MM.1S (cell line): ENCODE data around the gene MED15.

Experiments used
- DNase-seq: peaks from one replicate; pipeline ENCODE4 v3.0.0-alpha.2; 2015
- H2AFZ ChIP-seq: fragments of 300-600 bp; sonication (generic); 2 replicates; pipeline ENCODE4 v1.6.0; 2016; ENCODE audit warnings: antibody characterized with exemption, low read length
- H3F3A ChIP-seq: fragments of 300-600 bp; sonication (generic); 2 replicates; pipeline ENCODE4 v1.6.1; 2016; ENCODE audit warnings: mild to moderate bottlenecking, antibody characterized with exemption, low read length, moderate library complexity, mixed read lengths; ENCODE audit not compliant: insufficient read depth
- H3K27ac ChIP-seq: fragments of 300-600 bp; sonication (generic); 2 replicates; pipeline ENCODE4 v1.5.1; 2016; ENCODE audit warnings: mild to moderate bottlenecking, low read length
- H3K27me3 ChIP-seq: fragments of 300-600 bp; sonication (generic); replicated peaks from 2 replicates; pipeline ENCODE4 v1.6.0; 2016; ENCODE audit warnings: low read length; ENCODE audit not compliant: insufficient read depth
- H3K36me3 ChIP-seq: fragments of 300-600 bp; sonication (generic); replicated peaks from 2 replicates; pipeline ENCODE4 v1.6.1; 2016; ENCODE audit warnings: mild to moderate bottlenecking, low read length, mixed read lengths; ENCODE audit not compliant: insufficient read depth
- H3K4me1 ChIP-seq: fragments of 300-600 bp; sonication (generic); 2 replicates; pipeline ENCODE4 v1.6.1; 2016; ENCODE audit warnings: low read length, mixed read lengths
- H3K4me2 ChIP-seq: fragments of 300-600 bp; sonication (generic); 2 replicates; pipeline ENCODE4 v1.6.0; 2016; ENCODE audit warnings: low read depth, low read length
- H3K4me3 ChIP-seq: fragments of 300-600 bp; sonication (generic); 2 replicates; pipeline ENCODE4 v1.5.1; 2016; ENCODE audit warnings: low read length, mixed read lengths
- H3K79me2 ChIP-seq: fragments of 300-600 bp; sonication (generic); 2 replicates; pipeline ENCODE4 v1.6.1; 2016; ENCODE audit warnings: mixed run types, low read length, mixed read lengths
- H3K9ac ChIP-seq: fragments of 300-600 bp; sonication (generic); 2 replicates; pipeline ENCODE4 v1.6.1; 2016; ENCODE audit warnings: low read length, mixed read lengths
- H3K9me2 ChIP-seq: fragments of 300-600 bp; sonication (generic); replicated peaks from 2 replicates; pipeline ENCODE4 v1.6.1; 2016; ENCODE audit warnings: mild to moderate bottlenecking, low read length, mixed read lengths; ENCODE audit not compliant: insufficient read depth
- H3K9me3 ChIP-seq: fragments of 300-600 bp; sonication (generic); replicated peaks from 2 replicates; pipeline ENCODE4 v1.6.1; 2016; ENCODE audit warnings: mild to moderate bottlenecking, low read length, mixed read lengths; ENCODE audit not compliant: insufficient read depth
- H4K20me1 ChIP-seq: fragments of 300-600 bp; sonication (generic); 2 replicates; pipeline ENCODE4 v1.6.1; 2016; ENCODE audit warnings: mild to moderate bottlenecking, low read length, moderate library complexity, mixed read lengths; ENCODE audit not compliant: insufficient read depth
- CTCF ChIP-seq: fragments of 300-600 bp; sonication (generic); IDR thresholded peaks from 2 replicates; pipeline ENCODE4 v1.5.1; 2016; ENCODE audit warnings: antibody characterized with exemption, low read length, mixed read lengths
- EZH2 ChIP-seq: fragments of 300-600 bp; sonication (generic); optimal IDR thresholded peaks from 2 replicates; pipeline ENCODE3; 2017; ENCODE audit warnings: low read depth, mild to moderate bottlenecking, antibody characterized with exemption, low read length, mixed read lengths
- EZH2phosphoT487 ChIP-seq: fragments of 300-600 bp; sonication (generic); IDR thresholded peaks from 2 replicates; pipeline ENCODE4 v1.6.1; 2018; ENCODE audit warnings: antibody characterized with exemption, low read length

MED15 gene

GRCh38 chr22:20588092-20588842 lies 80.9 kb downstream of the MED15 start:
- no peaks in the 10 kb centered on the region for H3K79me2 ChIP-seq
- no peaks in the 10 kb centered on the region for H3K4me1 ChIP-seq
- no peaks in the 10 kb centered on the region for H3K36me3 ChIP-seq
- no peaks in the 10 kb centered on the region for H4K20me1 ChIP-seq
- TF ChIP-seq EZH2phosphoT487 (no peak), EZH2 (no peak), CTCF (no peak)
- H3K9ac ChIP-seq, result no peak overlapping the region
- no peak for DNase-seq
- no peaks in the 10 kb centered on the region for H3K9me3 ChIP-seq
- no peaks in the 10 kb centered on the region for H3K9me2 ChIP-seq
- no peaks in the 10 kb centered on the region for H3K27me3 ChIP-seq
- no peak overlapping the region for H3K4me3 ChIP-seq
- no peak overlapping the region for H3K4me2 ChIP-seq
- H2AFZ ChIP-seq, result no peak overlapping the region
- no peaks in the 10 kb centered on the region for H3F3A ChIP-seq
- H3K27ac ChIP-seq, result no peak overlapping the region

GRCh38 chr22:20588843-20589581 lies 81.6 kb downstream of the MED15 start:
- Histone ChIP-seq H3K27me3 (no peaks in the 10 kb centered on the region), H3K9me3 (no peaks in the 10 kb centered on the region), H3K79me2 (no peaks in the 10 kb centered on the region), H3K36me3 (no peaks in the 10 kb centered on the region), H3K4me2 (no peak overlapping the region), H3K9me2 (no peaks in the 10 kb centered on the region), H3K4me3 (no peak overlapping the region), H3F3A (no peaks in the 10 kb centered on the region), H2AFZ (no peak overlapping the region), H3K27ac (no peak overlapping the region), H3K4me1 (no peaks in the 10 kb centered on the region), H4K20me1 (no peaks in the 10 kb centered on the region), H3K9ac (no peak overlapping the region)
- TF ChIP-seq EZH2 (no peak), EZH2phosphoT487 (no peak), CTCF (no peak)
- DNase-seq, result no peak

GRCh38 chr22:20589614-20590476 lies 82.4 kb downstream of the MED15 start:
- H3K79me2 ChIP-seq, result no peaks in the 10 kb centered on the region
- H3K4me2 ChIP-seq, result no peak overlapping the region
- no peaks in the 10 kb centered on the region for H3K27me3 ChIP-seq
- no peaks in the 10 kb centered on the region for H3F3A ChIP-seq
- H3K9me2 ChIP-seq, result no peaks in the 10 kb centered on the region
- H3K4me1 ChIP-seq, result no peaks in the 10 kb centered on the region
- H3K4me3 ChIP-seq, result no peak overlapping the region
- no peak overlapping the region for H2AFZ ChIP-seq
- no peak overlapping the region for H3K27ac ChIP-seq
- no peaks in the 10 kb centered on the region for H3K36me3 ChIP-seq
- no peak for TF ChIP-seq CTCF
- no peak for TF ChIP-seq EZH2
- TF ChIP-seq EZH2phosphoT487, result no peak
- H3K9ac ChIP-seq, result no peak overlapping the region
- no peaks in the 10 kb centered on the region for H3K9me3 ChIP-seq
- no peak for DNase-seq
- no peaks in the 10 kb centered on the region for H4K20me1 ChIP-seq
